ENCODE results near the gene ZNF839.

DNA sequence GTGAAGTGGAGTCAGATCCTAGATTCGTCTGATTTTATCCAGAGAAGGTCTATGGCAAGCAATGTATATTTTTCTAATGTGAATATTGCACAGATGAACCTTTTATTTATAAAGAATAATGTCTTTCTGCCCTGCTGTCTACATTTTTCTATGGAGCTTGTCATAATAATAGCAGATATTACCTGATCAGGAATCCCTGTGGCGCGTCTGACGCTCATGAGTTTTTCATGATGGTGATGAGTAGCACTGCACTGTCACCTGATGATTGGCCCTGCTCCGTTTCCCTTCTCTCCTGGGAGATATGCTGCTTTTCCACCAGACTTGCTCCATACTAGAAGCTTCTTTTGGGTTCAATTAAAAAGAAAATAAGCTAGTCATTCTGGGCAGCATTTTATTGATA, 22.7 kb downstream of the ZNF839 start:
- TF ChIP-seq, protein P1, sequence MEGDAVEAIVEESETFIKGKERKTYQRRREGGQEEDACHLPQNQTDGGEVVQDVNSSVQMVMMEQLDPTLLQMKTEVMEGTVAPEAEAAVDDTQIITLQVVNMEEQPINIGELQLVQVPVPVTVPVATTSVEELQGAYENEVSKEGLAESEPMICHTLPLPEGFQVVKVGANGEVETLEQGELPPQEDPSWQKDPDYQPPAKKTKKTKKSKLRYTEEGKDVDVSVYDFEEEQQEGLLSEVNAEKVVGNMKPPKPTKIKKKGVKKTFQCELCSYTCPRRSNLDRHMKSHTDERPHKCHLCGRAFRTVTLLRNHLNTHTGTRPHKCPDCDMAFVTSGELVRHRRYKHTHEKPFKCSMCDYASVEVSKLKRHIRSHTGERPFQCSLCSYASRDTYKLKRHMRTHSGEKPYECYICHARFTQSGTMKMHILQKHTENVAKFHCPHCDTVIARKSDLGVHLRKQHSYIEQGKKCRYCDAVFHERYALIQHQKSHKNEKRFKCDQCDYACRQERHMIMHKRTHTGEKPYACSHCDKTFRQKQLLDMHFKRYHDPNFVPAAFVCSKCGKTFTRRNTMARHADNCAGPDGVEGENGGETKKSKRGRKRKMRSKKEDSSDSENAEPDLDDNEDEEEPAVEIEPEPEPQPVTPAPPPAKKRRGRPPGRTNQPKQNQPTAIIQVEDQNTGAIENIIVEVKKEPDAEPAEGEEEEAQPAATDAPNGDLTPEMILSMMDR (IDR thresholded peaks at IDR 0.05) = no peak
- no peak for TF ChIP-seq POLR2A (IDR thresholded peaks at IDR 0.05)

All from adrenal gland (tissue), 5 donors.